Neural progenitor cell (in vitro differentiated cells): ENCODE measurements around the gene FARS2. TPM values are rescaled to one million over a fixed set of nuclear protein-coding genes. Genes with fewer than 3 reads are reported as not detected.

Source experiments
- DNase-seq: peaks from one replicate; pipeline ENCODE4 v3.0.0-alpha.2; 2016; ENCODE audit warnings: low spot score
- H2AFZ ChIP-seq: fragments of 200-600 bp; sonication (generic); replicated peaks from 2 replicates; pipeline ENCODE4 v1.6.1; 2016; ENCODE audit warnings: antibody characterized with exemption
- H3F3A ChIP-seq: fragments of 200-600 bp; sonication (generic); 2 replicates; pipeline ENCODE4 v1.6.1; 2016; ENCODE audit warnings: antibody characterized with exemption, low read depth
- H3K27ac ChIP-seq: fragments of 200-600 bp; sonication (generic); 2 replicates; pipeline ENCODE4 v1.5.1; 2016; ENCODE audit warnings: mild to moderate bottlenecking
- H3K27me3 ChIP-seq: fragments of 200-600 bp; sonication (generic); 2 replicates; pipeline ENCODE4 v1.6.1; 2016; ENCODE audit warnings: mild to moderate bottlenecking, moderate library complexity
- H3K36me3 ChIP-seq: fragments of 200-600 bp; sonication (generic); 2 replicates; pipeline ENCODE4 v1.5.1; 2016
- H3K4me1 ChIP-seq: fragments of 200-600 bp; sonication (generic); 2 replicates; pipeline ENCODE4 v1.6.1; 2016; ENCODE audit warnings: mixed run types
- H3K4me2 ChIP-seq: fragments of 200-600 bp; sonication (generic); 2 replicates; pipeline ENCODE4 v1.6.1; 2016
- H3K4me3 ChIP-seq: fragments of 200-600 bp; sonication (generic); 2 replicates; pipeline ENCODE4 v1.5.1; 2016
- H3K79me2 ChIP-seq: fragments of 200-600 bp; sonication (generic); 2 replicates; pipeline ENCODE4 v1.6.1; 2016; ENCODE audit warnings: low read depth
- H3K9ac ChIP-seq: fragments of 200-600 bp; sonication (generic); 2 replicates; pipeline ENCODE4 v1.6.1; 2016
- H3K9me3 ChIP-seq: fragments of 200-600 bp; sonication (generic); 2 replicates; pipeline ENCODE4 v1.5.1; 2016; ENCODE audit warnings: low read depth
- H4K20me1 ChIP-seq: fragments of 200-600 bp; sonication (generic); 2 replicates; pipeline ENCODE4 v1.6.1; 2016; ENCODE audit warnings: low read depth
- H3K27ac Mint-ChIP-seq: 3 replicates; pipeline ENCODE4 v1.8.0; 2021; ENCODE audit warnings: mixed read lengths
- H3K27me3 Mint-ChIP-seq: 2 replicates; pipeline ENCODE4 v1.8.0; 2022; ENCODE audit warnings: low read depth, mild to moderate bottlenecking, inconsistent platforms, moderate library complexity, mixed read lengths; ENCODE audit not compliant: insufficient read depth
- H3K36me3 Mint-ChIP-seq: 3 replicates; pipeline ENCODE4 v1.8.0; 2021; ENCODE audit warnings: mixed read lengths
- H3K4me1 Mint-ChIP-seq: 3 replicates; pipeline ENCODE4 v1.8.0; 2021; ENCODE audit warnings: mixed read lengths
- H3K4me3 Mint-ChIP-seq: 3 replicates; pipeline ENCODE4 v1.8.0; 2021; ENCODE audit warnings: mild to moderate bottlenecking, moderate library complexity, mixed read lengths
- H3K9me3 Mint-ChIP-seq: 3 replicates; pipeline ENCODE4 v1.8.0; 2020; ENCODE audit warnings: mixed read lengths
- EZH2 ChIP-seq: fragments of 200-600 bp; sonication (generic); IDR thresholded peaks from 2 replicates; pipeline ENCODE4 v1.6.1; 2017; ENCODE audit warnings: antibody characterized with exemption, mild to moderate bottlenecking, moderate library complexity
- EZH2phosphoT487 ChIP-seq: fragments of 200-600 bp; sonication (generic); IDR thresholded peaks from 2 replicates; pipeline ENCODE4 v1.6.1; 2017; ENCODE audit warnings: antibody characterized with exemption
- total RNA-seq: library from RNA; depleted of rRNA; stranded (reverse); fragments of >200 nt; gene quantifications from 2 replicates; pipeline ENCODE4 v1.2.3, GENCODE V29; 2015; ENCODE audit warnings: low replicate concordance
- TF ChIP-seq, protein P1 (sequence below): fragments of 200-600 bp; sonication (generic); IDR thresholded peaks from 2 replicates; pipeline ENCODE4 v1.5.1; 2017; ENCODE audit warnings: antibody characterized with exemption, mild to moderate bottlenecking

Gene FARS2
- total RNA-seq, 1 donor from 2014 or later = 10.8 TPM

GRCh38 chr6:5754904-5755303 lies 493.6 kb downstream of the FARS2 start:
- peaks cover 4% of the 10 kb centered on the region for H3K9me3 ChIP-seq
- no peak for DNase-seq
- no peak overlapping the region for H3K4me3 ChIP-seq
- H3K27ac Mint-ChIP-seq = no peak overlapping the region
- peaks cover 21% of the 10 kb centered on the region for H3K36me3 Mint-ChIP-seq
- H3K27ac ChIP-seq = no peak overlapping the region
- TF ChIP-seq EZH2 (no peak), EZH2phosphoT487 (no peak)
- TF ChIP-seq, protein P1, sequence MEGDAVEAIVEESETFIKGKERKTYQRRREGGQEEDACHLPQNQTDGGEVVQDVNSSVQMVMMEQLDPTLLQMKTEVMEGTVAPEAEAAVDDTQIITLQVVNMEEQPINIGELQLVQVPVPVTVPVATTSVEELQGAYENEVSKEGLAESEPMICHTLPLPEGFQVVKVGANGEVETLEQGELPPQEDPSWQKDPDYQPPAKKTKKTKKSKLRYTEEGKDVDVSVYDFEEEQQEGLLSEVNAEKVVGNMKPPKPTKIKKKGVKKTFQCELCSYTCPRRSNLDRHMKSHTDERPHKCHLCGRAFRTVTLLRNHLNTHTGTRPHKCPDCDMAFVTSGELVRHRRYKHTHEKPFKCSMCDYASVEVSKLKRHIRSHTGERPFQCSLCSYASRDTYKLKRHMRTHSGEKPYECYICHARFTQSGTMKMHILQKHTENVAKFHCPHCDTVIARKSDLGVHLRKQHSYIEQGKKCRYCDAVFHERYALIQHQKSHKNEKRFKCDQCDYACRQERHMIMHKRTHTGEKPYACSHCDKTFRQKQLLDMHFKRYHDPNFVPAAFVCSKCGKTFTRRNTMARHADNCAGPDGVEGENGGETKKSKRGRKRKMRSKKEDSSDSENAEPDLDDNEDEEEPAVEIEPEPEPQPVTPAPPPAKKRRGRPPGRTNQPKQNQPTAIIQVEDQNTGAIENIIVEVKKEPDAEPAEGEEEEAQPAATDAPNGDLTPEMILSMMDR = no peak
- no peaks in the 10 kb centered on the region for H4K20me1 ChIP-seq
- H3K4me2 ChIP-seq = no peak overlapping the region
- no peak overlapping the region for H3K9ac ChIP-seq
- H3K4me3 Mint-ChIP-seq = no peak overlapping the region
- H3F3A ChIP-seq = peaks cover 7% of the 10 kb centered on the region
- peaks cover 13% of the 10 kb centered on the region for H3K4me1 Mint-ChIP-seq
- no peaks in the 10 kb centered on the region for H3K36me3 ChIP-seq
- H3K27me3 Mint-ChIP-seq = peaks cover 5% of the 10 kb centered on the region
- H2AFZ ChIP-seq = no peak overlapping the region
- H3K4me1 ChIP-seq = peaks cover 12% of the 10 kb centered on the region
- H3K27me3 ChIP-seq = no peaks in the 10 kb centered on the region
- H3K9me3 Mint-ChIP-seq = peaks cover 31% of the 10 kb centered on the region
- H3K79me2 ChIP-seq = no peaks in the 10 kb centered on the region

DNA sequence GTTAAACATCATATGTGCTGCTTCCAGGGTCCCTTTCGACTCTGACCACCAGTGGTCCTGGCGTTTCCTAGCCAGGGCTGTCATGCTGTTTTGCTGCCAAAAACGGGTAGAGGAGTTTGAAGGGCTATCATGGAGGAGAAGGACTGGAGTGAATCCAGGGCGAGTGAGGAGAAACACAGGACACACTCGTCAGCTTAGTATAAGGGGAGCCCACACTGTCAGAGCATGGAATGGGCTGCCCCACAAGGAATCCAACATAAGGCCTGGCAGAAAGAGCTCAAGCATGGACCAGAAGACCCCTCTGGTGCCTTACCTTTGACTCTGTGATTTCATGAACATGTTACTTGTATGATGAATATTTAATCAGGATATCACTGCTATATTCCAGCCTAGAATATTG lies 498.3 kb downstream of the FARS2 start:
- Histone ChIP-seq H3K9ac (no peak overlapping the region), H3K4me3 (no peak overlapping the region), H3K4me1 (peaks cover 8% of the 10 kb centered on the region), H4K20me1 (no peaks in the 10 kb centered on the region), H3K79me2 (no peaks in the 10 kb centered on the region), H3K9me3 (no peaks in the 10 kb centered on the region), H2AFZ (no peak overlapping the region), H3K4me2 (no peak overlapping the region), H3F3A (no peaks in the 10 kb centered on the region), H3K27ac (no peak overlapping the region), H3K27me3 (no peaks in the 10 kb centered on the region), H3K36me3 (no peaks in the 10 kb centered on the region)
- H3K4me3 Mint-ChIP-seq = no peak overlapping the region
- DNase-seq = no peak
- peaks cover 6% of the 10 kb centered on the region for H3K27me3 Mint-ChIP-seq
- H3K27ac Mint-ChIP-seq = no peak overlapping the region
- peaks cover 19% of the 10 kb centered on the region for H3K9me3 Mint-ChIP-seq
- H3K4me1 Mint-ChIP-seq = peaks cover 16% of the 10 kb centered on the region
- TF ChIP-seq, protein P1 = no peak
- TF ChIP-seq EZH2phosphoT487 = no peak
- no peak for TF ChIP-seq EZH2
- peaks cover 14% of the 10 kb centered on the region for H3K36me3 Mint-ChIP-seq

GRCh38 chr6:5761370-5761769 lies 500.1 kb downstream of the FARS2 start:
- Histone ChIP-seq H3K27me3 (no peaks in the 10 kb centered on the region), H3K4me2 (no peak overlapping the region), H3K4me3 (no peak overlapping the region), H3K9me3 (no peaks in the 10 kb centered on the region), H3K27ac (no peak overlapping the region), H3K9ac (no peak overlapping the region), H2AFZ (no peak overlapping the region), H3K79me2 (no peaks in the 10 kb centered on the region), H3K4me1 (peaks cover 9% of the 10 kb centered on the region), H3K36me3 (no peaks in the 10 kb centered on the region), H3F3A (no peaks in the 10 kb centered on the region), H4K20me1 (no peaks in the 10 kb centered on the region)
- Mint-ChIP-seq H3K4me3 (no peak overlapping the region), H3K27ac (no peak overlapping the region), H3K9me3 (peaks cover 4% of the 10 kb centered on the region), H3K4me1 (peaks cover 29% of the 10 kb centered on the region), H3K36me3 (peaks cover 2% of the 10 kb centered on the region), H3K27me3 (peaks cover 6% of the 10 kb centered on the region)
- DNase-seq = no peak
- TF ChIP-seq EZH2phosphoT487 = no peak
- TF ChIP-seq EZH2 = no peak
- TF ChIP-seq, protein P1 = no peak
